NCI-H82 (cell line): ENCODE data around the gene FBLN2.
A peak's percentile ranks its signal among the peaks of the same experiment; 100 is the strongest.

Experiments
- DNase-seq: peaks from one replicate; lab custom pipeline; 2025; lab: John Stamatoyannopoulos, UW

FBLN2 gene

GRCh38 chr3:13567684-13568514 lies 19.0 kb downstream of the FBLN2 start:
- no peak for DNase-seq

- DNase-seq, result no peak
These were observed 19.6 kb downstream of the FBLN2 start for GRCh38 chr3:13568515-13569028.

- DNase-seq, result no peak
These were observed 20.3 kb downstream of the FBLN2 start for GRCh38 chr3:13569201-13569600.

- DNase-seq, result no peak
These were observed 20.9 kb downstream of the FBLN2 start for GRCh38 chr3:13569641-13570390.

- no peak for DNase-seq
These were observed 21.7 kb downstream of the FBLN2 start for GRCh38 chr3:13570391-13571194.

GRCh38 chr3:13571264-13571663 lies 22.3 kb downstream of the FBLN2 start:
- no peak for DNase-seq

- DNase-seq, result no peak
These were observed 23.2 kb downstream of the FBLN2 start for GRCh38 chr3:13571831-13572750.

GRCh38 chr3:13572926-13573623 lies 24.1 kb downstream of the FBLN2 start:
- DNase-seq, result no peak

- no peak for DNase-seq
These were observed 25.3 kb downstream of the FBLN2 start for GRCh38 chr3:13574083-13574797.

GRCh38 chr3:13574798-13575451 lies 26.0 kb downstream of the FBLN2 start:
- peak; percentile 57 for DNase-seq

- DNase-seq, result no peak
These were observed 26.6 kb downstream of the FBLN2 start for GRCh38 chr3:13575459-13576061.

GRCh38 chr3:13577181-13578121 lies 28.5 kb downstream of the FBLN2 start:
- DNase-seq, result no peak

GRCh38 chr3:13578251-13578650 lies 29.3 kb downstream of the FBLN2 start:
- DNase-seq, result no peak

GRCh38 chr3:13579063-13579462 lies 30.1 kb downstream of the FBLN2 start:
- no peak for DNase-seq

- no peak for DNase-seq
These were observed 31.5 kb downstream of the FBLN2 start for GRCh38 chr3:13580256-13581023.

GRCh38 chr3:13581485-13582365 lies 32.8 kb downstream of the FBLN2 start:
- DNase-seq, result no peak
